GM20000 (cell line): Measurements from ENCODE around the gene AGAP1.

Experiments used
- DNase-seq: peaks from one replicate; pipeline ENCODE4 v3.0.0; 2012; ENCODE audit warnings: low spot score
- TF ChIP-seq, protein P1 (sequence below): IDR thresholded peaks from 2 replicates; pipeline ENCODE4 v1.5.1; 2012; ENCODE audit warnings: mild to moderate bottlenecking, control low read depth; ENCODE audit errors: extremely low read depth, missing control alignments

Gene AGAP1

DNA sequence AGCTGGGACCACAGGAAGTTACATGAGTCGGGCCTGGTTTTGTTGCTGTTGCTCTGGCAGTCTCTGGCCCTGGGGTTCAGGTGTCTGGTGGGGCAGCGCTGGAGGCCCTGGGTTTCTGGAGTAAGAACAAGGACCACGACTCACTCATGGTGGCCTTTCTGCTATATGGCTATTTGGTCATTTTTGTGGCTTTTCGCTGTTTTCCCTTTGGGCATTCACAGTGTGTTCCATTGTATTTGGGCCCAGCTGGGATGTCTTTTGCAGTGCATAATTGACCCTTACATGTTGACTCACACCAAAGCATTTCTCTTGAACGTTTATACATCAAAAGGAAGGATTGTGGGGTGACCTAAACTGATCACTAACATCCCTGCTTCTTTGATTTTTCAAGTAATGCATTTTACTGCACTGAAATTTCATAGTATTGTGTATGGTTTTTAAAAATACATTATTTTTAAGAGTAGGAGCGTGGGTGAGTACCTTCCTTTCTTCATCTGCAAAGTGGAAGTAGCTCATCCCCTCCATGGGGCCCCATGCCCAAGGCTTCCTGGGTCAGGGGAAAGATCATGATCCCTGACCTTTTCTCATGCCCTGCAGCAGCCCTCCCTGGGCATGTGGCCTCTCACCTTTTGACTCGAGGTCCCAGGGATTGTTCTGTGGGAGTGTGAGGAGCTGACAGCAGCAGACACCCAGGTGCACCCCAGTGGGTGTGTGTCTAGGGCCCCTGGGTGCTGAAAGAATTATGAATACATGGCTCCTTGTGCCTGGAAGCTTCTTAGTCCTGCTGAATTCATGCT lies 225.5 kb downstream of the AGAP1 start:
- DNase-seq = no peak
- TF ChIP-seq, protein P1, sequence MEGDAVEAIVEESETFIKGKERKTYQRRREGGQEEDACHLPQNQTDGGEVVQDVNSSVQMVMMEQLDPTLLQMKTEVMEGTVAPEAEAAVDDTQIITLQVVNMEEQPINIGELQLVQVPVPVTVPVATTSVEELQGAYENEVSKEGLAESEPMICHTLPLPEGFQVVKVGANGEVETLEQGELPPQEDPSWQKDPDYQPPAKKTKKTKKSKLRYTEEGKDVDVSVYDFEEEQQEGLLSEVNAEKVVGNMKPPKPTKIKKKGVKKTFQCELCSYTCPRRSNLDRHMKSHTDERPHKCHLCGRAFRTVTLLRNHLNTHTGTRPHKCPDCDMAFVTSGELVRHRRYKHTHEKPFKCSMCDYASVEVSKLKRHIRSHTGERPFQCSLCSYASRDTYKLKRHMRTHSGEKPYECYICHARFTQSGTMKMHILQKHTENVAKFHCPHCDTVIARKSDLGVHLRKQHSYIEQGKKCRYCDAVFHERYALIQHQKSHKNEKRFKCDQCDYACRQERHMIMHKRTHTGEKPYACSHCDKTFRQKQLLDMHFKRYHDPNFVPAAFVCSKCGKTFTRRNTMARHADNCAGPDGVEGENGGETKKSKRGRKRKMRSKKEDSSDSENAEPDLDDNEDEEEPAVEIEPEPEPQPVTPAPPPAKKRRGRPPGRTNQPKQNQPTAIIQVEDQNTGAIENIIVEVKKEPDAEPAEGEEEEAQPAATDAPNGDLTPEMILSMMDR = no peak

- TF ChIP-seq, protein P1 = no peak
- DNase-seq = no peak
Measured at GRCh38 chr2:235721625-235722024, 227.8 kb downstream of the AGAP1 start.

DNA sequence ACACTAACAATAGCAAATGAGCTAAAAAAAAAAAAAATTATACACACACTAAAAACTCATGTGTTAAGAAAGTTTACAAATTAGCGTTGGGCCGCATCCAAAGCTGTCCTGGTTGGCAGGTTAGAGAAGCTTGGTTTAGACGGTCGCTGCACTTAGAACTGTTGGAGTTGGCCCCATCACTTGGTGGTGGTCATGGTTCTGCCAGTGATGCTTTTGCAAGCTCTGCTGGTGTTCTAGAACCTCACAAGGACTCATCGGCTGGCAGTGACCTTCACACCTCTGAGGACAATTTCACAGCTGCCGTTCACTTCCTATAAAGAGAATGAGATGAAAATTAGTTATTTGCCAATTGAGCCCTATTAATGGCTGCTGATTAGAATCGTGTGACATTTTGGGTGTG lies 229.0 kb downstream of the AGAP1 start:
- DNase-seq = no peak

GRCh38 chr2:235723371-235723770 lies 229.5 kb downstream of the AGAP1 start:
- DNase-seq = no peak
- TF ChIP-seq, protein P1 = no peak

More for the DNA sequence above, 229.0 kb downstream of the AGAP1 start:
- TF ChIP-seq, protein P1 = no peak

DNA sequence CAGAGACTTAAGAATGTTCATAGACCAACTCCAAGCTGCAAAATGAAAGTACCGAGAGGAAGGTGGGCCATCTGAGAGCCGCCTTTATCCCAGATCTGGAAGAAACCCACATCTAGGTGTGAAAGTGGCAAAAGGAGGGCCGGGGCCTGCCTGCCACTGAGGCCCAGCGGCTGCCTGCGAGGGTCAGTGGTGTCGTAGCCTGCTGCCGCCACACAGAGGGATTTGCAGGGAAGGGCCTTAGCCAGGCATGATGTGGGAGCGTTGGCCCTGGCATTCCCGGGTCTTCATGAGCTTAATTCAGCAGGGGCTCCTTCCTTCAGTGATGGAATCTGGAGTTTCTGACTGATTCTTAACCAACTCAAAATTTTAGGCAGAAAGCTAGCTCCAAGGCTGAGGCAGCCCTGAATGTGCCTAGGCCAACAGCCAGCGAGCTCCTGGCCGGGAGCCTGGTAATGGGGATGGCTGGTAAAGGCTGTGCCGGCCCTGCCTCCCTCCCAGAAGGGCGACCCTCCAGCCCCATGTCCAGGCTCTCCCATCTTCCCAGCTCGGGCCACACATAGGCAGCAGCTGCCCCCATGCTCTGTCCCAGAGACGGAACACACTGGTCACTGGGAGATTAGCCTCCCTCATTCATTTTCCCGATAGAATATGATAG lies 230.1 kb downstream of the AGAP1 start:
- DNase-seq = no peak
- TF ChIP-seq, protein P1 = no peak

DNA sequence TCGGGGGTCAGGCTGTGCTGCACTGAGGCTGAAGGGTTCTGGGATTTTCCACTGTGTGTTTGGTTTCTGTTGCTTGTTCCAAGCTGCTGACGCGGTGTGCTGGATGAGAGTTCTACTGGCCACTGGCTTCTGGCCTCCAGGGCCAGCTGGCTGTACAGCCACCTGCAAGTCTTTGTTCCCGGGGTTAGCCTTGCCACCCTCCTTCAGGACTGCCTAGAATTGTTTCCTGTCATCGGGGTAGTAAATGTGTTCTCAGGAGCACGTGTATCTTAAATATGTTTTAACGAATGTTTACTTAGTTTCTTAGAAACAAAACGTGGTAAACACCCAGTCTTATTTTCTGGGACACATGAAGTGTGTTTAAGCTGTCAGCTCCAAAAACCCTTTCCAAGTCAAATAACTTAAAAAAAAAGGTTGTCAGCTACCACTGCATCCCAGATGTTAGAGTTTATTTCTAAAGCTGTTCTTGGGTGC lies 231.2 kb downstream of the AGAP1 start:
- no peak for DNase-seq
- TF ChIP-seq, protein P1 = no peak

DNA sequence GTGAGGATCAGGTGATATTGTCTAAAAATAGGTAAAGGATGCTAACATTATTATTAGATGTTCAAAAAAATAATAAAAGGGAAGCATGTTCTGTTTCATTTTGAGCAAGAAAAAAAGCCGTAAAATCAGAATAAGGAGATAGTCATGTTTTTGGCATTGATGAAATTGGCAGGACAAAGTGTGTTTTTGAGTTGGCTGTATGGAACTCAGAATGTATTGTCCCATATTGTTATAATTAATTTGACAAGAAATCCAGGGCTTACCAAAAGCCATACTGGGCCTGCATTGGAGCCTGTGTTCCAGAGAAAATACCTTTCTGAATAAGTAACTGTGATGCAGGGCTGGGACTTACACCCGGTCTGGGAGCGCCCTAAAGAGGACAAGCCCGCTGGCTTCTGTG lies 232.0 kb downstream of the AGAP1 start:
- TF ChIP-seq, protein P1 = no peak
- no peak for DNase-seq
